ENCODE data around the gene ZNRF3. TPM values are rescaled to one million over a fixed set of nuclear protein-coding genes. Genes with fewer than 3 reads are reported as not detected.

Gene ZNRF3
- total and polyA plus RNA-seq, 8 donors, result 2.4 to 6.8 (median 3.9) TPM

- WGBS, 2 donors, result 96 to 97% methylated on average over 4 of the region's 4 CpGs
- intact Hi-C loops (cut with DNase I), result no loop called here
- no peaks in the 10 kb centered on the region for H3K9me3 ChIP-seq
- no peak for DNase-seq
- H3K27ac ChIP-seq, result no peak overlapping the region
- no peak overlapping the region for H3K4me3 ChIP-seq
- ATAC-seq, result no peak
- no peak for FAIRE-seq
- H3K27me3 ChIP-seq, result no peaks in the 10 kb centered on the region
- TF ChIP-seq CTCF (IDR thresholded peaks at IDR 0.05), result no peak
- H3K36me3 ChIP-seq, result no peaks in the 10 kb centered on the region
- peaks cover 0 to 16% (median 0%) of the 10 kb centered on the region in 3 donors for H3K4me1 ChIP-seq
Measured at GRCh38 chr22:28893810-28894209, 10.4 kb downstream of the ZNRF3 start.

DNA sequence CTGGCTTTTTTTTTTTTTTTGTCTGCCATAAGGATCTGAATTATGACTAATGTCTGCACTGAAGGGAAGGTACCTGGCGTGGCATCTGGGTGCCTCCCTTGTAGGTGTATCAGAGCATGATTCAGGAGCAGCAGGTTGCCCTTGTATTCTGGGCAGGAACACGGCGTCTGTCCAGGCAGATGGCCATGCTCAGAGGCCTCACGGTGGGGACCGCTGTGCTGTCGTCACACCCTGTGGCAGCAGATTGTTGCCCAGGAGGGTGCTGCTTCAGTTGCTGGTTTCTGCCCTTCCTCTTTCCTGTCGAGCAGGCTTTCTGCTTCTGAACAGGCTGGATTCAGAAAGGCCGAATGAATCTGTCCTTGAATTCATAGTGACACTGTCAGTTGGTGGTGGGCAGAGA is 11.0 kb downstream of the ZNRF3 start:
- 63 to 71% methylated on average over 8 of the region's 8 CpGs for WGBS, 2 donors
- ATAC-seq (peak in 3 of 4 donors; percentile 57 to 74 (median 69)), DNase-seq (no peak), FAIRE-seq (no peak)
- H3K4me1 ChIP-seq, result peaks cover 0 to 16% (median 0%) of the 10 kb centered on the region in 3 donors
- no peak overlapping the region for H3K4me3 ChIP-seq
- no peak for TF ChIP-seq CTCF (IDR thresholded peaks at IDR 0.05)
- no peak overlapping the region for H3K27ac ChIP-seq
- H3K36me3 ChIP-seq, result no peaks in the 10 kb centered on the region
- H3K9me3 ChIP-seq, result no peaks in the 10 kb centered on the region
- no peaks in the 10 kb centered on the region for H3K27me3 ChIP-seq
- intact Hi-C loops (cut with DNase I), result no loop called here

DNA sequence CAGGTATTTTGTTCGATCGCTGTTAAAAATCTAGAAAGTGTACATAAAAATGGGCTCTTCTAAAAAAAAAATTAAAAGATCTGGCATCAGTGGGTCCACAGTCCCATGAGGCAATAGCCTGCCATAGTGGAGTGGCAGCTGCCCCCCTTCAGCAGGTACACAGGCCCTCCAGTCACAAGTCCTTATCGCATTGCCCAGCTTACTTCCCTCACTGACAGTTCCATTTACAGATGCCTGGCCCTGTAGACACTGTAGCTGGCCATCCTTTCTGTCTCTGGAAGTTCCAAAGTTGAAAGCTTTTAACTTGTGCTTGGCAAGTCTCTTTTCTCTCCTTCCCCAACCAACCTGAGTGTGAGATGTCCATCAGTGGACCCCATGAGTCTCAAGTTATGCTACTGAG is 11.4 kb downstream of the ZNRF3 start:
- H3K27ac ChIP-seq, result no peak overlapping the region
- 90 to 96% methylated on average over 3 of the region's 3 CpGs for WGBS, 2 donors
- H3K4me3 ChIP-seq, result no peak overlapping the region
- DNase-seq, result no peak
- ATAC-seq, result no peak
- FAIRE-seq, result no peak
- no peak for TF ChIP-seq CTCF (IDR thresholded peaks at IDR 0.05)
- intact Hi-C loops (cut with DNase I), result no loop called here
- H3K4me1 ChIP-seq, result peaks cover 0 to 16% (median 0%) of the 10 kb centered on the region in 3 donors
- no peaks in the 10 kb centered on the region for H3K9me3 ChIP-seq
- no peaks in the 10 kb centered on the region for H3K27me3 ChIP-seq
- H3K36me3 ChIP-seq, result no peaks in the 10 kb centered on the region

DNA sequence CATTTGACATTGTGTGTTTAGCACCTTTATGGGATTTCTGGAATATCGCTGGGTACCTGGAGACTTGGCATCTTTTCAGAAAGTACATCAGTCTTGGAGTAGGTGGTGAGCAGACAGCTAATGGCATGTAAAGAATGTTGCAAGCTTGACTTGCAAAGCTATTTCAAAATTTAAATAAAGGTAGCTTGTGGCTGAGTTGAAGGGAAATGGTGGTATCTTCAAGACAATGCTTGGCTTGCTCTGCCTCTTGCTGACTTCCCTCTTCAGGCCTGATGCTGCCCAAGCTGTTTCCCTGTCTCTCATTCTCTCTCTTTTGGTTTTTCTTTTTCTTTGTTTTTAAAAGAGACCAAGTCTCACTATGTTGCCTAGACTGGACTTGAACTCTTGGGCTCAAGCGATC is 13.2 kb downstream of the ZNRF3 start:
- ATAC-seq, result no peak
- WGBS, 2 donors, result 83 to 87% methylated on average over 2 of the region's 2 CpGs
- no peaks in the 10 kb centered on the region for H3K36me3 ChIP-seq
- H3K27me3 ChIP-seq, result no peaks in the 10 kb centered on the region
- no peaks in the 10 kb centered on the region for H3K9me3 ChIP-seq
- no peak overlapping the region for H3K4me3 ChIP-seq
- no peak for FAIRE-seq
- H3K27ac ChIP-seq, result no peak overlapping the region
- intact Hi-C loops (cut with DNase I), result no loop called here
- no peak for TF ChIP-seq CTCF (IDR thresholded peaks at IDR 0.05)
- no peak for DNase-seq
- H3K4me1 ChIP-seq, result peaks cover 0 to 16% (median 0%) of the 10 kb centered on the region in 3 donors

DNA sequence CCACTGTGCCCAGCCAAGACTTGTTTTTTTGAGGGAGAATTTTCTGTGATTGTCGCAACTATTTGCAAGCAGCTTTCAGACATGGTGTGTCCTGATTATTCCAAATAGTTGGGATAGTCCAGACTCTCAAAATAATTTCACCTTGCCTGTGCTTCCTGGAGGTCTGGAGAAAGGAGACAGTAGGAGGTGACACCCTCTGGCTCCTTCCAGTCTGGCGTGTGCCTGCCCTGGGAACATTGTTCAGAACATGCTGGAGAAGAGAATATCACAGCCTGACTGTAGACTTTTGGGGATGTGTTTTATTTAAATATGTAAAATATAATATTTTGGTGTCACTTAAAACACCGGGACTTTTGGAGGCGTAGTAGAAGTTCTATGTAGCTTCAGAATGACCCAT is 14.9 kb downstream of the ZNRF3 start:
- DNase-seq (no peak), FAIRE-seq (no peak), ATAC-seq (no peak)
- Histone ChIP-seq H3K9me3 (no peaks in the 10 kb centered on the region), H3K36me3 (no peaks in the 10 kb centered on the region), H3K4me3 (no peak overlapping the region), H3K27me3 (no peaks in the 10 kb centered on the region), H3K27ac (no peak overlapping the region), H3K4me1 (peaks cover 0 to 5% (median 4%) of the 10 kb centered on the region in 3 donors)
- intact Hi-C loops (cut with DNase I), result no loop called here
- WGBS, 2 donors, result 93 to 98% methylated on average over 4 of the region's 4 CpGs
- TF ChIP-seq CTCF (IDR thresholded peaks at IDR 0.05), result no peak
